Measurements from ENCODE around the gene SPANXN2.

SPANXN2 gene

DNA sequence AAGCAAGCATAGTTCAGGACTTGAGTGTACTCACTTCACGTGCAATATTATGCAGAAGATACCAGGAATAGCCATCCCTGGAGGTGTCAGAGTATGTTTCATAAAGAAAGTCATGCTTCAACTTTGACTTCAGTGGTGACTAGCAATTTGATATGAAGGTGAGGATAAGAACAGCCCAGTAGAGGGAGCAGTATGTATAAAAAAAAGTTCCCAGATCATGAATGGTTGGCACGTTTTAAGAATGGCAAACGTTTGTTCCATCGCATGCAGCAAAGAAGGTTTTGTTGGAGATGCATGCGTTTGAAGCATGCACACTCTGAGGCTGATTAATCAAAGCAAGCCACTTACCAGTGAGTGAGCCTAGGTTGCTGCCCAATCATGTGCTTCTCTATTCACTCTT lies 51.2 kb downstream of the SPANXN2 start:
- no peaks in the 10 kb centered on the region for H3K4me1 ChIP-seq (ENCODE audit: control insufficient read depth, insufficient read depth, low read length)
- no peak overlapping the region for H3K4me3 ChIP-seq (ENCODE audit: low read length)
- no peak overlapping the region for H3K9ac ChIP-seq (ENCODE audit: low read depth, low read length)
- no peaks in the 10 kb centered on the region for H3K27me3 ChIP-seq (ENCODE audit: control insufficient read depth, insufficient read depth, low read length)
- no peaks in the 10 kb centered on the region for H3K9me3 ChIP-seq (replicated peaks; ENCODE audit: low read length)
- no peak overlapping the region for H3K4me2 ChIP-seq (ENCODE audit: low read length)
- H3K36me3 ChIP-seq (ENCODE audit: insufficient read depth, low read length): no peaks in the 10 kb centered on the region

DNA sequence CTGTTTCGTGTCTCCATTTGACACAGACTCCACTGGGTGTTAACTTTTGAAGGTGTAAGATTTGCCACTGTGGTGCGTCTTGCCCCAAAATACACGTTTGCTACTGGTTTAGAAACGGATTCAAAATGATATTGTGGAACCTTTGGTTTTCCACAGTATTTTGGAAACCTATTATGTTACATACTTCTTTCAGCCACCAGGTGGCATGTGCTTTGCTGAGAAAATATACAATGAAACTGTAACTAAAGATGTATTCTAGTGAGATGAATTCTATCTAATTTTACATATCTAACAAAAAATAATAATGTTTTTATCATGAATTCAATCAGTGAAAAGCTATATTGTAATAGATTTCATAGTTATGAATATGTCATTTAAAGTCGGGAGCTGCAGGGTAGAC lies 56.2 kb downstream of the SPANXN2 start:
- no peaks in the 10 kb centered on the region for H3K36me3 ChIP-seq (ENCODE audit: insufficient read depth, low read length)
- H3K9ac ChIP-seq (ENCODE audit: low read depth, low read length): no peak overlapping the region
- no peaks in the 10 kb centered on the region for H3K4me1 ChIP-seq (ENCODE audit: control insufficient read depth, insufficient read depth, low read length)
- H3K4me2 ChIP-seq (ENCODE audit: low read length): no peak overlapping the region
- H3K27me3 ChIP-seq (ENCODE audit: control insufficient read depth, insufficient read depth, low read length): no peaks in the 10 kb centered on the region
- no peaks in the 10 kb centered on the region for H3K9me3 ChIP-seq (replicated peaks; ENCODE audit: low read length)
- H3K4me3 ChIP-seq (ENCODE audit: low read length): no peak overlapping the region

DNA sequence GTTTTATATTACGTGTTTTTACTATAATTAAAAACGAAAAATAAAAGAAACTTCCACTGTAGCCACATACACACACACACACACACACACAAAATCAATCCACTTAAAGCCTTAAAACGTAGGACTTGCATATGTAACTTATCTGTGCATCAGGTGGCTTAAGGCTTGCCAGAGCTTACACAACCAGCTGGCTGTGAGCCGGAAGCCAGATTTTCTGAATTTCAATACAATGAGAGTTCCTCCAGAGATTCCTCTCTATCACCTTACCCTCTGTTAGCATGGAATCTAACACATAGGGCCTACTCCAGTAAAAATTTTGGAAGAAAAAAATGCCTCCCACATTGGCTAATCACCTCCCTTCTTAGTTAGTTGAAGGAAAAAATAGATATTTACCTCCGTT lies 56.8 kb downstream of the SPANXN2 start:
- no peaks in the 10 kb centered on the region for H3K9me3 ChIP-seq (replicated peaks; ENCODE audit: low read length)
- H3K36me3 ChIP-seq (ENCODE audit: insufficient read depth, low read length): no peaks in the 10 kb centered on the region
- H3K9ac ChIP-seq (ENCODE audit: low read depth, low read length): no peak overlapping the region
- no peak overlapping the region for H3K4me3 ChIP-seq (ENCODE audit: low read length)
- no peaks in the 10 kb centered on the region for H3K4me1 ChIP-seq (ENCODE audit: control insufficient read depth, insufficient read depth, low read length)
- H3K27me3 ChIP-seq (ENCODE audit: control insufficient read depth, insufficient read depth, low read length): no peaks in the 10 kb centered on the region
- no peak overlapping the region for H3K4me2 ChIP-seq (ENCODE audit: low read length)

Data from skeletal muscle satellite cell (primary cell).